GM19397 (cell line): ENCODE measurements around the gene OR10G7.

Experiments used
- ATAC-seq: cut with Tn5 transposase; IDR thresholded peaks from one replicate; pipeline ENCODE4 v1.9.1; 2021; ENCODE audit warnings: mild to moderate bottlenecking, moderate library complexity; ENCODE audit not compliant: unreplicated experiment

The OR10G7 gene, protein sequence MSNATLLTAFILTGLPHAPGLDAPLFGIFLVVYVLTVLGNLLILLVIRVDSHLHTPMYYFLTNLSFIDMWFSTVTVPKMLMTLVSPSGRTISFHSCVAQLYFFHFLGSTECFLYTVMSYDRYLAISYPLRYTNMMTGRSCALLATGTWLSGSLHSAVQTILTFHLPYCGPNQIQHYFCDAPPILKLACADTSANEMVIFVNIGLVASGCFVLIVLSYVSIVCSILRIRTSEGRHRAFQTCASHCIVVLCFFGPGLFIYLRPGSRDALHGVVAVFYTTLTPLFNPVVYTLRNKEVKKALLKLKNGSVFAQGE

DNA sequence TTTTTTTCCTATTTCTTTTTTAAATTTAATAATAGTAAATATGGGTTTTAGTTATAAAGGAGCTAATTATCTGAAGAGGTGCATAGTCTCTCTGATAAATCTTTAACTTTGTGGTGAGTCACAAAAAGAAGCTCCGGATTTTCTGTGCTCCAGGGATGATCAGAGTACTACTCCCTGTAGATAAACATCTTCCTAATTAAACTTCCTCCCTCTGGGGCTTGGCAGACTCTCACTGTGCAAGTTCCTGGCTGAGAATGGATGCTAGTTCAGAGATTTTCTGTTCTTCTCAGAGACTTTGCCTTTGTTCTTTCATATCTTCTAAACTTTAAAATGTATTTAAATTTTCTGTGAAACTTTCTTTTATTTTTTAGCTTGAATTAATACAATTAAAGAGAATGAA is at the start of gene OR10G7:
TSS of gene OR10G7 (minus strand) at position 72 of the 400 bp plus-strand sequence. CDS start 2,324 bp downstream, outside the sequence.
- ATAC-seq = no peak

DNA sequence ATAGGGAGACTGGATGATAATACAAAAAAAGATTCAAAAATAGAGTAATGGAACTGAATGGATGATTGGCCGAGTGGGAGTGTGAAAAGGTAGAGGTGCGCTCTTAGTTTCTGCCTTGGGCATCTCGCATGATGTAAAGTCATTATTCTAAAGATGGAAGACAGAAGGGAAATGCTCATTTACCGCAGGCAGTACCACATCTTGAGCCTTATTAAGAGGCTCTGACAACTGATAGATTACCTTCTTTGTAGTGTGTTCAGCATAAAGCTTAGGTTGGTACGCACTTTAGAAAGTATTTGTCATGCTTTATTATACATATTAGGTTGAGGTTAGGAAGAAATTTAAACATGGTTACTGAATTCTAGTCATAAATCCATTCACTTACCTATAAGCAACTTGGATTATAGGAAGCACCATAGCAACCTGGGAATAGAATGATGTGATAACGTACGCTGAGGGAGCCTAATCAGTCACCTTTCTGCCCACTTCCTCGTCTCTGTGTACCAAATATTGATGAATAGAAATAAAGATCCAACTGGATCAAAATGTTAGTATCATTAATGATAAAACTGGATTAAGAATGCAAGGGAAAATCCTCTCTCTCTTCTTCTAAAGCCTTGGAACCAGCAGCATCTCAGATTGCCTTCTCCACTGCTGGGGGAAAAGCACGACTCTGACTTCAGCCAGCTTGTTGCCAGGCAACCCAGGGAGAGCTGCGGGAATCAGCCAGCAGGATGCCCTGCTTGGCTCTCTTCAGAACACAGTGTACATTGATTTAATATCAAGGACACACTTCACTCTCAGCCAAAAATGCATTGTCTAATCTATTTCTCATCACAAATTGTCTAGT is 45.1 kb upstream of the OR10G7 start:
- ATAC-seq = no peak

DNA sequence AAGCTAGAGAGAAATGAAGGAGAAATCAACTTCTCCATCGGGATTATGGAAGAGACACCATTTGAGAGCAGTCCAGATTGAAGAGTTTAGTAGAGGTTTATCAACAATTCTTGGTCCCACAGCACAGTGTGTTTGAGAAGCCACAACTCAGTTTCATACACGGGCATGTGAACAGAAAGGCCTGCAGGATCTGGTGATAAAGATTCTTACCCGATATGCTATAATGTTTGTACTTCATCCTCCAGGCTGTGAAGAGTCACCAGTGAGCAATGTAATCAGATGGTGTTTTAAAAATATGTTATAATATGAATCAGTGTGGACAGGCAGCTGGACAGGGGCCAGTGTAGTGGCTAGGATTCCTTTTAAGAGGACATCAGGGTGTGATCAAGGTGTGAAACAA is 44.5 kb upstream of the OR10G7 start:
- ATAC-seq = no peak

DNA sequence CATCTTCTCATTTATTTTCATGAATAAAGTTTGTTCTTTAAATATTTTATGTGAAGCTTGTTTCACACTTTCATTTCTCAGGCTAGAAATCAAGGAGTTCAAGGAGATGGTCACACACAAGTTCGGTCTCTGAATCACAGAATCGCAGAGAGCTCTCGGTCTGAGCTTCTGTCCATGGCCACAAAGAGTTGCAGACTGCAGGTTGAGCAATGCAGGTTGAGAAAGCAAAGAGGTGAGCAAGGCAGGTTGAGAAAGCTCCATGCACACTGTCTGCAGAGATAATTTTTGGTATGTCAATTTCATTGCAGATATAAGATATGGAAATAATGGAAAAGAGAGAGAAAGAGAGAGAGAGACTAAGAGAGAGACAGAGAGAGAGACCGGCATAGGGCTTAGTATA is 41.2 kb upstream of the OR10G7 start:
- ATAC-seq = no peak

DNA sequence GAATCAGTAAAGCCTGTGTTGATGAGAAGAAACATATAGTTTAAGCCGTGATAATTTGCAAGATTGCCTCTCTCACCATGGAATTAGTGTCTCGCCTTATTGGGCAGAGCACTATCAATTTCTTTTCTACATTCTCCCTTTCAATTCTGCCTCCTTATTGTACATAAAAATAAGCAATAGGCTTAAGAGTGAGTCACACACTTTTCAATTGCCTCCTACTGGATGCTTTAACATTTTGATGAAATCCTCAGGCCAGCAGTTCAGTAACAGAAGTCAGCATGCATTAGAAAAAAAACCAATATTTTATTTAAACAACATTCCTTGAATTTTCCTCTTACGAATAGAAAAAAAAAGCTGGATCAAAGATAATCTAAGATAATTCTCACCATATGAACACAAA is 40.4 kb upstream of the OR10G7 start:
- ATAC-seq = no peak

DNA sequence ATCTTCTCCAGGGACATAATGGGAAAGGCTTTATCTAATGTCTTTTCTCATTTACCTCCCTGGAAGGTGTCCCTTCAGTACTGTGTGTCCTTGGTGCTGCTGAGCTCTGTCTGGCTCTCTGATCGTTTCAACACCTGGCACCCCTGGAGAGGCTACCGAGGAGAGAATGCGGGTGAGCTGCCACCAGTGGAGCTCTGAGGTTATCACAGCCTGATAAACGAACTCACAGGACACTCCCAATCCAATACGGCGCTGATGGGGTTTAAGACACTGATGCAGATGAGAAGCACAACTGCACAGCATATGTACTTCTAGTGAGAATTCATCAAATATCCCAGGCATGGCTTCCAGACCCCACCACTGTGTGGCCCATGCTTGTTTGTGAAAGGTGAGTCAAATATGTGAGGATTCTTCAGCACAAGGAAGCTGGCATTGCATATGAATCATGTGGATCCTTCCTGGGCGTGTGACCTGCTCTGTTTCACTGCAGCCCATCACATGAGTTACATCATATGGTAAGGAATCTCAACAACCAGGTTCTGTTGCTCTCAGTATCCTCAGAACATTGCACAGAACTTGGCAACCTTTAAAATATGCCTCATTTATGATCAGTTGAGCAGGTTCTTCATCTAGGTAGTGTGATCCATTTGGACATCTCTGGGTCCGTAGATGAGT is 39.3 kb upstream of the OR10G7 start:
- no peak for ATAC-seq

DNA sequence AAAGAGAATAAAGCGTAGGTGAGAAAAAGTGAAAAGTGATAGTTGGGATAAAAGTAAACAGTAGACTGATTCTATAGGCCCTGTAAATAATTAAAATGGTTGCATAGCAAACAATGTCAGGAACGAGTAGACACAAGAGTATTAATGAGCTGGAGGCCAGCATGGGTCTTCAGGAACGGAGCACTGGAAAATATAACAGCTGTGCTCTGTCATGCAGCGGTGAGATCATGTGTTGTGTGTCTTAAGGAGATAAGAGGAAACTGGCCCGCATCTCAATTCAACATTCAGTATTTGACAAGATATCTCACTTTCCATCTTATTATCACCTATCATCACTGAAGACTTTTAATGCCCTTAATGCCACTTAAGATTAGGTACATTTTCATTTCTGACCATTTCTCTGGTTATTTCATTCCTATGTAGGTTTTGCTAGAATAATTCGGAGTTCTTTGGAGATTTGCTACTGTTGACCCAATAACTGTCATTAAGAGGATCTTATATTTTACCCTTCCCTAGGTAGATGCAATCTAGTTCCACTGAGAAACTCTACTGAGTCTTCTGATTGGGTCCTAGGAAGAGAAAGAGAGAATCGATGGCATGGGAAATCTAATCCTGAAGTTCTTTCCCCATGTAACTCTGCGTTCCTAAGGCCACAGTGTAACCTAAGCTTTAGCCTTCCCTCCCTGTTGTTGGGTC is 38.7 kb upstream of the OR10G7 start:
- no peak for ATAC-seq

DNA sequence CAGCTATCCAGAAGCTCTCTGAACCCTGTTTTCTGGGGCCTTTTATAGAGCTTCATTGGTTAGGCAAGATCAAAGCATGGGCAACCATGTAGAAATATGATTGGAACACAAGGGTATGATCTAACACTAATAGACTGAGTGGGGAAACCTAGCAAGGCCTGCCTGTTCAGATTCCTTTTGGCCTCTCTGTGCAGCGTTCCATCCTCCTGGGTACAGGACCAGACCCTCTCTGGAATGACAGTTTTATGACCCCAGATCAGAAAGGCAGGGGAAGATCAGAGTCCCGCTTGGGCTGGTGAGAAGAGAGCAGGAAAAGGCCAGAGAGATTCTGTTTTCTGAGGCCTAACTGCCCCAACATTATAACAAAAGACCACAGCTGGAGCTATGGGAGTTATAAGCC is 37.5 kb upstream of the OR10G7 start:
- ATAC-seq = no peak

DNA sequence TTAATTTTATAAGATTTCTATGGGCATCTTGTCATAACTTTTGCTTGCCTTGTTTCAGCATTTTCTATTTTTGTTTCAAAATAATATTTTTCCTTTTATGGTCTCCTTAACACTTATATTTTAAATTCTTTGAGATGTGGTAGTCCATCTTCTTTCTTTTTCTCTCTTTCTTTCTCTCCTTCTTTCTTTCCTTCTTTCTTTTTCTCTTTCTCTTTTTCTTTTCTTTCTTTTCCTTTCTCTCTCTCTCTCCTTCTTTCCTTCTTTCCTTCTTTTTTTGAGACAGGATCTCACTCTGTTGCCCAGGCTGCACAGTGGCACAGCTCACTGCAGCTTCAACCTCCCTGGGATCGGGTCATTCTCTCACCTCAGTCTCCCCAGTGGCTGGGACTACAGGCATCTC is 36.1 kb upstream of the OR10G7 start:
- ATAC-seq = no peak

DNA sequence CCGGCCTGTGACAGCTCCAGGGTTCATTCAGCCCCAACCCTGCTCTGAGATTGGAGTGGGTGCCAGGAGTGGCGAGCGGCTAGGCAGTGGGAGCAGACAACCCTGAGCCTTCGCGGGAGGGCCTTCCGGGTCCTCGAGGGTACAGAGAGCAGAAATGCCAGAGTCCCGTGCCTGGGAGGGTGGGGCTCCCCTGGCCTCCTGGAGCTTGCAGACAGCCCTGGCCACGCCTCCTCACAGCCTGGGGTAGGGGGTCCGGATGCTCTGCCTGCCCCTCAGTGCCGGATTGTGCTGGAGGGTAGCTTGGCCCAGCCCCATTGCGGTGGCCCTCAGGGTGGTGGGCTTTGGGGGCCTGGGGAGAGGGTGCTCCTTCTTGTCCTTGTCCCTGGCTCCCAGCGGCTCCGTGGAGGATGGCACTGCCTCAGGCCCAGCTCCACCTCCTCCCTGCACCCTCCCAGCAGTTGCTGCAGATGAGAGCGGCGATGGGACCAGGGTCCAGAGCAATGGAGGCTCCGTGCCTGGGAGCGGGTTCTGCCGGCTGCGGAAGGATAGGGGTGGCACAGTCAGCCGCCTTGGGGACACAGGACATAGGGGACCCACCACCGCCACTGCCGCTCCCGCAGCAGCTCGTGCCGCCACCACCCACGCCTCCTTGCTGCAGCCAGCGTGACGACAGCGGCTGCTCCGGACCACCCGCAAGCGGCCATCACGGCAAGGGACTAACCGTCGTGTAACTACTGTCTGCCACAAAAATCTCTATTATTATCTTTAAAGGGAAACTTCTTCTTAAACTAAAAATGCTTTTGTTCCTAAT is 34.9 kb upstream of the OR10G7 start:
- no peak for ATAC-seq

DNA sequence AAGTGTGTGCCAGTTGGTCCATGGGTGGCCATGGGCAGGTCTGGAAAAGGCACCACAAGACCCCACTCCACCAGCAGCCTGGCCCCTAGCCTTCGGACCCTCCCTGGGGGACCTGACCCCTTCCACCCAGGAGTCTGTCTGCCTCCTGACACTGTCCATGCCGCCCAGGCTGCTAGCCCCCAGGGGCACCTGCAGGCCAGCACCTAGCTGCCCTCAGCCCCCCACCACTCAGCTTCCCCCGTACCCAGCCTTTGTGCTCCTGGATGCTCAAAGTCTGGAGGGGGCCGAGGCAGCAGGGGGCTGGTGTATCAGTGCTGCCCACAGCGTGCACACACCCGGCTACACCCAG is 34.3 kb upstream of the OR10G7 start:
- no peak for ATAC-seq

DNA sequence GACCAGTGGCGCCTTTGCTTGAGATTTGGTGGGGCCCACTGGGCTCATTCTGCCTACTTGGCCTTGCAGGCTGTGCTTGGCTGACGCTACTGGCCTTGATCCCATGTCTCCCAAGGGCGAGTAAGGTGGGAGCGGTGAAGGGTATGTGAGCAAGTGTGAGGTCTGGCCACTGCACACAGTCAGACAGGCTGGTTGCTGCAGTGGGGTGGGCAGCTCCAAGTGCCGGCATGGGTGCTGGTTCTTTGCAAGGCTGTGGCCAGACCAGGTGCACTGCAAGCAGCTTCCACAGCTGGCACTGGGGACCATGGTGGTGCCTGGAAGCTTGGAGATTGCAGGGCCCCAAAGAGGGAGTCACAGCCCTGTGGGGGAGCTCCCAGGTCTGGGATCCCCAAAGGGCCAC is 33.4 kb upstream of the OR10G7 start:
- ATAC-seq = no peak

DNA sequence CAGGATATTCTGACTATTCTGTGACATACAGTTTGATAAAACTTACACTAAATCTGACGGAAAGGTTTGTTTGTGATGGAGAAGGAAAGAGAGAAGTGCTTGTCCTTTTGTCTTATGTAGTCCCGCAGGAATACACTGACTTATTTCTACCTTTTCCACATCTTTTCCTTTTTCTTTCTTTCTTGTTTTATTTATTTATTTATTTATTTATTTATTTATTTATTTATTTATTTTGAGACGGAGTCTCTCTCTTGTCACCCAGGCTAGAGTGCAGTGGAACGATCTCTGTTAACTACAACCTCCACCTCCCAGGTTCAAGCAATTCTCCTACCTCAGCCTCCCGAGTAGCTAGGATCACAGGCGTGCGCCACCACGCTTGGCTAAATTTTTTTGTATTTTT is 31.0 kb upstream of the OR10G7 start:
- ATAC-seq = no peak

DNA sequence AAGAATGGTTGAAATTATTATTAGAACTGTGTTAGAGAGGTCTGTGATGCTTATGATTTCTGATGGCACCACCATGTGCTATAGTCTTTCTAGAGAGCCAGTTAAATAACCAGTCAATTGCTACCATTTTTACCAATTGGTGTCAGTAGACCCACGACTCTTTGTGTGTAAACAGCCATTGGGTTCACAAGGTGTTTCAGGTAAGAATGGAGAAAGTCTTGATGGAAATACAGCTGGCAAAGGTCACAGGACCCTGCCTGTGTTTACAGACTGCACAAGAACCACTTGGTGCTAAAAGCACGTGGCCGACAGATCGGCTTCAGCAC is 30.5 kb upstream of the OR10G7 start:
- ATAC-seq = no peak

DNA sequence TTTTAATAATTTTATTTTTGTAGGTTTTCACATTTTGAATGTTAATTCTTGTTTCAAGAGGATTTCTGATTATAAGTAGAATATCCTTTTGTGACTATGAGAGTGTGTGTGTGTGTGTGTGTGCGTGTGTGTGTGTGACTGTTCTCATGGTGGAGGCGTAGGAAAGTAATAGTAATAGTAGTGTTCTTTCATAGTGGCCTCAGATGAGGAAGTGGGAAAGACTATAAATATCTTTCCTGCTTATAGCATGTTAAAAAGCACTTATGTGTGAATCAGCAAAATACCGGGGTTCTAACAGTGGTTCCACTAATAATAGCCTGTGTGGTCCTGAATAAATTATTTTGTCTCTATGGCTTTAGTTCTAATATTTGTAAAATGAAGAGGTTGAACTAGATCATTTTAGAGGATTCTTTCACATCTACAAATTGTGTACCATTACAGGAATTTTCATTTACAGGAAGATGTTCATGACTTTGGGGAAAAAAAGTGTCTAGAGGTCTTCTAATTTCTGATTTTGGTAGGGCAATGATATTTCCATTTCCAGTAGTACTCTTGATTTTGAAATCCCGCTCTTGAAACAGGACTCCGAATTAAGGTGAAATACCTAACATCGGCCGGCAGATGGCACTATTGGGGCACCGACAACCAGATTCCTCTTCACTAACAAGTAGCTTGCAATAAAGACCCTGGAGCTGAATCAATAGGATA is 29.9 kb upstream of the OR10G7 start:
- ATAC-seq = peak; percentile 65

DNA sequence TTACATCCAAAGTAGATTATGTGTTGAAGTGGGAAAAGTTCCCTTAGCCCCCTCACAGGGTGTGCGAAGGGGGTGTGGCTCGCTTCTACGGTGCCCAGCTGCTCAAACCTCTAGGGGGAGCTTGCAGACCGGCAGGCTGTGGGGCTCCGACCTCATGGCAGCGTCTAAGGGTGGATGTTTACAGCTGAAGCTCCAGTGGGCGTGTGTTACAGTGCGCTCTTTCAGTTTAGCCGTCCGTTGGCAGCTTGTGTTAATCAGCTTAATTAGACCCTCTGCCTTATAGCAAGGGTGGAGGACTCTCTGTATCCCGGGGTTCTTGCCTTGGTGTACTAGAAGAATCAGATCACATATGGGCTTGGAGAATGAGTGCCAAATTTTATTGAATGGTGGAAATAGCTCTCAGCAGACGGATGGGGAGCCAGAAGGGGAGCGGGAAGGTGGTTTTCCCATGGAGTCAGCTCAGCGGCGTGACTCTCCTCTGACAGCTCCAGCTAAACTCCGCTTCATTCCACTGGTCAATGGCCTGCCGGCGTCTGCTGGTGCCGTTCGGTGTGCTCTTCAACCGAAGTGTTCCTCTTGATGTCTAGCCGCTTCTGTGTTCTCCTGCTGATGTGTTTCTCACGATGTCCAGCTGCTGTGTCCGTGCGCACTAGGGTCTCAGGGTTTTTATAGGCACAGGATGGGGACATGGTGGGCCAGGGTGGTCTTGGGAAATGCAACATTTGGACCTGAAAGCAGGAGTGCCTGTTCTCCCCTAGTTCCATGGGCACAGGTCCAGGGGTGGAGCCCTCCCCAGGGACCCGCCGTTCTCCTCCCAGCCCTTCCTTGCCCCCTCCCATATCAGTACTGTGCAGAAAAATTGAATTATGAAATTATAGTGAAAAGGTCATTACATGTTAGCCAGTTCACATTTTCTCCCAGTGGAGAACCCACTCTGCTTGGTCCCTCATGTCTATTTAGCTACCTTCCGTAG is 28.6 kb upstream of the OR10G7 start:
- ATAC-seq = peak; percentile 74

DNA sequence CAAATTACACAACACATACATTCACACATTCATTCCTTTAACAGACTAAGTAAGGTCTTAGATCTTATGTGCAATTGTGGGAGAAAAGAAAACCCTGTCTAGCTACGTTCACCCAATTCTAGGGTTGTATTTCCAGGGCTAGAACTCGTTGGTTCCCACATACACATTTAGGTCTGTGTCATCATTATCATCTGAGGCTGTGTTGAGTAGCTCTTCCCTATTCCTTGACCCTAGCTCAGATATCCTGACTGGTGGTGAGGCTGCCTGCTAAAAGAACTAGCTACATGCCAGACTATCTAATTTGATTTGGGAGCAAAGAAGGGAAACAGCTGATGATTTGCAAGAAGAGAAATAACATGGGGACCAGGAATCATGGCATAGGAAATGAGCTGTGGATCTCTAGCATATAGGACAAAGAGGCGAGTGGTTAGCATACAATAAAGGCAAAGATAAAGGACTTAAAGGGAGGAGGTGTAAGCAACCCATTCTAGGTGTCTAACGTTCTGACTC is 27.5 kb upstream of the OR10G7 start:
- ATAC-seq = no peak

DNA sequence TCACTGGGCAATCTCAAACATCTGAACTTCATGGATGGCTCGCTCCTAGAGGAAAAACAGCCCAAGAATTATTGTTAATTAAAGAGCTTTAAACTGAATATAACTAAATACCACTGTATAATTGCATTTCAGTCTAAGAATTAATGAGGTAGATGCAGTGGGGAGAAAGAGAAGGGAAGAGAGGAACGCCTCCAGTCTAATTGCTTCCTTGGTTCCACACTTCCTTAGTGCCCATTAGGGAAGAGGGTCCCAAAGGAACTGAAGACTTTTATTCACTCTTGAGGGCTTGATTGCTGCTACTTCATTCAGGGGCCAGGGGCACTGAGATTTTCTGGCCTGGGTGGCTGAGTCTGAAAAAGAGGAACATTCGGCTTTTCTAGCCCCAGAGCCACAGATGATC is 11.8 kb upstream of the OR10G7 start:
- no peak for ATAC-seq

DNA sequence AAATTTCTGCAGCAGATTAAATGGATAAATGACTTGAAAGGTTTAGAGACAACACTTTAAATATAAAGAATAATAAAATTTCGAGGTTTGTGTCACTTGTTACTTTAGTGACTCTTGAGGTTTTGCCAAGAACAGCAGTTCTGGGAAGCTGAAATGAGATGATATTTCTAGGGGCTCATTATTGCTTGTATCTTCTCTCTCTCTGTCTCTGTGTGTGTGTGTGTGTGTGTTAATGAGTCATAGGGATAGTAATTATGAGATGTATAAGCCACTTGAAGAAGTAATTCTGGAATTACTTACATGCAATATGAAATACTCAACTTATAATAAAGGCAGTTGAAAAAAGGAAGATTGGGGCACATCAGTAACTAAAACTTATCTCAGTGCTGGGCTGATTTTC is 9.6 kb upstream of the OR10G7 start:
- no peak for ATAC-seq
